PC-3 (cell line): ENCODE results near the gene TUFT1.

Experiments used
- CTCF ChIP-seq: fragments of 300-600 bp; sonication (generic); conservative IDR thresholded peaks from 2 replicates; pipeline ENCODE4 v1.5.1; 2017; ENCODE audit warnings: antibody characterized with exemption, low read depth, mild to moderate bottlenecking, low read length
- EZH2 ChIP-seq: fragments of 300-600 bp; sonication (generic); IDR thresholded peaks from one replicate; pipeline ENCODE4 v1.6.1; 2017; ENCODE audit warnings: antibody characterized with exemption, mild to moderate bottlenecking, low read length; ENCODE audit not compliant: unreplicated experiment
- EZH2phosphoT487 ChIP-seq: fragments of 300-600 bp; sonication (generic); IDR thresholded peaks from 2 replicates; pipeline ENCODE4 v1.6.1; 2018; ENCODE audit warnings: mild to moderate bottlenecking, antibody characterized with exemption, low read length, borderline replicate concordance

DNA sequence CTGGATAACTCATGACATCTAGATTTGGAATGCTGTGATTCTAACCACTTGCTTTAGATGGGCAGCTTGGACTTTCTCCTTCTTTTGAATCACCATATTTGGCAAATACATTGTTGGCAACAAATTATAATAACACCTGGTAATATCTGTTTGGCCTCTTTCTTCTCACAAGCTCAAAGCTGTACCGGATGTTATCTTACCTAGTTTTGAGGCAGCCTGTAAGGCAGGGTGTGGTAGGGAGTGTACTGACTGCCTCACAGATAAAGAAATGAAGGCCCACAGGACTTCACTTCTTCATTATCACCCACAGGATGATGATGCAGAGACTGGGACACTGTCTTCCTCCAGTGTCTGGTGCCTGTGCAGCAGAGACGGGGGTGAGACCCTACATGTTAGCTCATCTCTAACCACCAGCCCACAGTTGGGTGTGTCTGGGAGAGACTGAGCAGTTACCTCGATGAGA is 28.5 kb downstream of the TUFT1 start:
- TF ChIP-seq EZH2phosphoT487 (no peak), CTCF (no peak), EZH2 (no peak)
